K562 (cell line): ENCODE data around the gene TULP3. TPM values are rescaled to one million over a fixed set of nuclear protein-coding genes. Genes with fewer than 3 reads are reported as not detected.

Experiments used
- ATAC-seq: fragments of 200-7000 bp; cut with Tn5 transposase; 3 replicates; pipeline ENCODE4 v1.9.1; 2020; ENCODE audit warnings: moderate library complexity
- BruUV-seq: library from RNA; stranded (reverse); fragments of 400-500 nt; replicated peaks from 2 replicates; lab custom pipeline; 2021; lab: Mats Ljungman, UMichigan
- CTCF ChIA-PET: fragments of 300-600 bp; formaldehyde crosslinking; extraction: SDS; loops from one replicate; lab custom pipeline; 2021; ENCODE audit warnings: low intra/inter-chr PET ratio; lab: Yijun Ruan, JAX
- POLR2A ChIA-PET: fragments of 300-600, 350-650 bp; sonication (Branson Sonifier 250); formaldehyde crosslinking; extraction: SDS; loops from one replicate; lab custom pipeline; 2021; ENCODE audit warnings: antibody characterized with exemption, inconsistent platforms; lab: Yijun Ruan, JAX
- DNase-seq, 4 experiments: peaks; one replicate each; pipeline versions ENCODE4 v3.0.0 to v3.0.0-alpha.2; 2011 to 2018; ENCODE audit warnings: low spot score in 3 of 4, mixed read lengths in 3 of 4; ENCODE audit errors: extremely low read depth in 1 of 4
- FAIRE-seq: peaks from 2 replicates; lab custom pipeline; 2011; peaks lifted over from hg19 to GRCh38; lab: Jason Lieb, UNC
- H2AFZ ChIP-seq: 2 replicates; pipeline ENCODE4 v1.6.0; 2011; ENCODE audit warnings: low read depth, low read length, control low read depth, inconsistent platforms
- H3K27ac ChIP-seq: fragments of 200-600 bp; 3 replicates; pipeline ENCODE4 v1.8.0; 2011; ENCODE audit warnings: low read depth, mild to moderate bottlenecking, control low read depth, inconsistent platforms, low read length, moderate library complexity, mixed read lengths; ENCODE audit errors: extremely low read depth
- H3K27me3 ChIP-seq, 2 experiments: fragments of 300-600 bp in 1 of 2; 2 replicates in 1 of 2; 3 replicates in 1 of 2; pipeline versions ENCODE4 v1.6.0 to v1.8.0; 2011; ENCODE audit warnings: inconsistent platforms in 2 of 2, low read length in 2 of 2, mild to moderate bottlenecking in 1 of 2, mixed read lengths in 1 of 2, moderate library complexity in 1 of 2; ENCODE audit not compliant: control insufficient read depth in 2 of 2, insufficient read depth in 2 of 2
- H3K36me3 ChIP-seq: fragments of 300-600 bp; 3 replicates; pipeline ENCODE4 v1.8.0; 2011; ENCODE audit warnings: mild to moderate bottlenecking, low read length, inconsistent platforms; ENCODE audit not compliant: control insufficient read depth, insufficient read depth
- H3K4me1 ChIP-seq, 2 experiments: fragments of 200-600 bp in 1 of 2; replicated peaks in 1 of 2; 2 replicates in 1 of 2; 3 replicates in 1 of 2; pipeline versions ENCODE4 v1.5.1 to v1.8.0; 2011; ENCODE audit warnings: inconsistent platforms in 2 of 2, low read length in 2 of 2, mild to moderate bottlenecking in 1 of 2, mixed read lengths in 1 of 2, moderate library complexity in 1 of 2; ENCODE audit not compliant: control insufficient read depth in 2 of 2, insufficient read depth in 2 of 2
- H3K4me2 ChIP-seq: 2 replicates; pipeline ENCODE4 v1.6.1; 2011; ENCODE audit warnings: low read length, control low read depth, inconsistent platforms, mixed read lengths; ENCODE audit not compliant: insufficient read depth
- H3K4me3 ChIP-seq: fragments of 200-600 bp; sonication (generic), shearing (Covaris generic); 2 replicates; pipeline ENCODE4 v1.5.1; 2016; ENCODE audit warnings: control low read depth, inconsistent platforms
- H3K79me2 ChIP-seq: fragments of 200-600 bp; 3 replicates; pipeline ENCODE4 v1.8.0; 2011; ENCODE audit warnings: low read length, inconsistent platforms; ENCODE audit not compliant: control insufficient read depth, insufficient read depth
- H3K9ac ChIP-seq, 2 experiments: 2 replicates each; pipeline versions ENCODE4 v1.6.0 to v1.6.1; 2011; ENCODE audit warnings: low read depth in 2 of 2, low read length in 2 of 2, control low read depth in 1 of 2, inconsistent platforms in 1 of 2, mild to moderate bottlenecking in 1 of 2, mixed read lengths in 1 of 2; ENCODE audit not compliant: insufficient read depth in 1 of 2
- H3K9me1 ChIP-seq: one replicate; pipeline ENCODE4 v1.6.0; 2011; ENCODE audit warnings: inconsistent platforms, mild to moderate bottlenecking, low read length, moderate library complexity; ENCODE audit not compliant: control insufficient read depth, insufficient read depth
- H3K9me3 ChIP-seq: replicated peaks from 2 replicates; pipeline ENCODE4 v1.5.1; 2011; ENCODE audit warnings: low read depth, low read length, inconsistent platforms; ENCODE audit not compliant: control insufficient read depth, insufficient read depth
- H4K20me1 ChIP-seq: replicated peaks from 2 replicates; pipeline ENCODE4 v1.6.1; 2011; ENCODE audit warnings: low read length, inconsistent platforms, mixed read lengths; ENCODE audit not compliant: control insufficient read depth, insufficient read depth
- NKRF ChIP-seq: fragments of 450-650 bp; IDR thresholded peaks from 2 replicates; pipeline ENCODE4 v1.6.1; 2016; ENCODE audit warnings: borderline replicate concordance
- RBM25 ChIP-seq: fragments of 200-400 bp; formaldehyde crosslinking; IDR thresholded peaks from 2 replicates; pipeline ENCODE4 v1.6.1; 2018; ENCODE audit warnings: low read length, low read depth, moderate library complexity; ENCODE audit not compliant: severe bottlenecking
- TAF7 ChIP-seq: fragments of 450-650 bp; IDR thresholded peaks from 2 replicates; pipeline ENCODE4 v1.6.1; 2016; ENCODE audit warnings: missing genetic modification characterization, missing compliant biosample characterization
- TFE3 ChIP-seq: fragments of 450-650 bp; formaldehyde crosslinking; IDR thresholded peaks from 2 replicates; pipeline ENCODE4 v1.4.0; 2020; ENCODE audit warnings: mild to moderate bottlenecking, mixed read lengths
- THRB ChIP-seq: fragments of 450-650 bp; formaldehyde crosslinking; conservative IDR thresholded peaks from 2 replicates; pipeline ENCODE4 v1.4.0; 2022; ENCODE audit warnings: mild to moderate bottlenecking, missing genetic modification characterization
- ZKSCAN8 ChIP-seq: fragments of 200-800 bp; sonication (Bioruptor generic); IDR thresholded peaks from 2 replicates; pipeline ENCODE4 v1.6.1; 2016; ENCODE audit warnings: missing genetic modification characterization, missing compliant biosample characterization
- ZNF436 ChIP-seq: fragments of 250-450, 450-650 bp; sonication (Bioruptor Pico); formaldehyde crosslinking; IDR thresholded peaks from 2 replicates; pipeline ENCODE4 v1.7.0; 2020; ENCODE audit warnings: mild to moderate bottlenecking
- WGBS: fragments of 100-300 bp; shearing (Covaris generic); methylation state at CpG from one replicate; pipeline ENCODE4 v1.1.6; 2016; ENCODE audit warnings: low coverage, mixed read lengths; ENCODE audit not compliant: insufficient coverage; ENCODE audit errors: missing lambda C conversion rate; 5-methylcytosine and 5-hydroxymethylcytosine counted together
- in situ Hi-C: fragments of 300-500 bp; cut with MboI; formaldehyde crosslinking; loops from 4 replicates; pipeline ENCODE4 v1.15.0; 2018; ENCODE audit warnings: inconsistent platforms, mixed read lengths
- intact Hi-C: fragments of 100-400 bp; cut with micrococcal nuclease; formaldehyde crosslinking; loops from 2 replicates; pipeline ENCODE4 v1.14.2; 2022
- polyA plus RNA-seq, 8 experiments: library from polyadenylated mRNA; depleted of rRNA in 4 of 8; stranded (reverse) in 5 of 8; unstranded in 3 of 8; fragments of >200 nt; fragmentation: Nextera tagmentation in 2 of 8; fragmentation: Illumina TruSeq in 1 of 8; extraction: Ambion mirVana in 2 of 8; extraction: Trizol in 1 of 8; gene quantifications; 2 replicates each; pipeline versions ENCODE4 v1.2.1 to v1.2.3, GENCODE V29; 2011 to 2014; ENCODE audit warnings: inconsistent platforms in 1 of 8, missing spikeins in 1 of 8
- total RNA-seq, 7 experiments: library from RNA; depleted of rRNA in 6 of 7; stranded (reverse); fragments of >200 nt in 6 of 7; fragmentation: Illumina TruSeq in 2 of 7; extraction: Trizol in 2 of 7; gene quantifications; 2 replicates each; pipeline versions ENCODE4 v1.2.1 to v1.2.3, GENCODE V29; 2011 to 2021; ENCODE audit warnings: low replicate concordance in 1 of 7
- TF ChIP-seq, protein P1 (sequence below): fragments of 250-450 bp; sonication (Bioruptor Pico); IDR thresholded peaks from 2 replicates; pipeline ENCODE4 v1.8.0; 2022; ENCODE audit warnings: moderate library complexity, mild to moderate bottlenecking, inconsistent platforms

TULP3 gene
- total and polyA plus RNA-seq, 9 of the 15 experiments (the other 6 are each of a cell fraction or from before 2014, with no cell fraction given) = 3.6 to 13.3 (median 7.3) TPM

DNA sequence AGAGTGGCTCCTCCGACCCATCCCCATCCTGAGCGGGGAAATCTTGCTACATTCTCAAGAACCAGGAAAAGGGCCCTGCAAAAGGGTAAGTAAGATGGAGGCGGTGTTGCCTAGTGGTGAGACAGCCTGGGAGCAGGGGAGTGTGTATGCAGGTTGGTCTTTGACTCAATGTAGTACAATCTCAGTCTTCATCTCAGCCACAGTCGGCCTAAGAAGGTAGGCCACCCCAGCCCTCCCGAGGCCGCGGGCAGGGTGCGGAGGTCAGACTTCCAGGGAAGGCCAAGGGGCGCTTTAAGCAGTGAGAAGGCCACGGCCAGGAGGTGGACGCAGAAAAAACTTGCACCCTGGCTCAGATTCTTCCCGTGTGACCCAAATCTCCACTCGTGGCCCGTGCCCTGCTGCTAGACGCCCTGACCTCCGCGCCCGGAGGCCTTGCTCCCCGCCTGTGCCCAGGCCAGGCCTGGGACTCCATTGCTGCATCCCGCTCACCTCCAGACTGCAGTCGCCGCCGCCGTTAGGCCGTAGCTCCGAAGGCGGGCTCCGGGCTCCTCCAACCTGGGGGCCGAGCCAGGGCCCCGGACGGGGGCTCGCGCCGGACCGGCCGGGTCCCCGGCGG is 14.2 kb upstream of the TULP3 start (continued):
- TF ChIP-seq ZNF436 (CRISPR knock-in tag) (no peak), THRB (no peak), ZKSCAN8 (CRISPR knock-in tag) (no peak; the same call in 1 of the 2 replicates)
- TF ChIP-seq, protein P1, sequence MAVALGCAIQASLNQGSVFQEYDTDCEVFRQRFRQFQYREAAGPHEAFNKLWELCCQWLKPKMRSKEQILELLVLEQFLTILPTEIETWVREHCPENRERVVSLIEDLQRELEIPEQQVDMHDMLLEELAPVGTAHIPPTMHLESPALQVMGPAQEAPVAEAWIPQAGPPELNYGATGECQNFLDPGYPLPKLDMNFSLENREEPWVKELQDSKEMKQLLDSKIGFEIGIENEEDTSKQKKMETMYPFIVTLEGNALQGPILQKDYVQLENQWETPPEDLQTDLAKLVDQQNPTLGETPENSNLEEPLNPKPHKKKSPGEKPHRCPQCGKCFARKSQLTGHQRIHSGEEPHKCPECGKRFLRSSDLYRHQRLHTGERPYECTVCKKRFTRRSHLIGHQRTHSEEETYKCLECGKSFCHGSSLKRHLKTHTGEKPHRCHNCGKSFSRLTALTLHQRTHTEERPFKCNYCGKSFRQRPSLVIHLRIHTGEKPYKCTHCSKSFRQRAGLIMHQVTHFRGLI (CRISPR knock-in tag) = no peak

GRCh38 chr12:2877047-2877952 is 13.4 kb upstream of the TULP3 start, which contains the start of the genes FOXM1 and RHNO1:
Gene FOXM1 (minus strand): TSS chr12:2877174. CDS start chr12:2874478, 2,696 bp downstream.
Gene RHNO1 (plus strand): TSS chr12:2877223. CDS start chr12:2885367, 8,144 bp downstream.
- FAIRE-seq (peak; percentile 56), DNase-seq (peak; percentile 84 to 88 (median 85)), ATAC-seq (peak; percentile 89)
- Histone ChIP-seq H3K9me3 (no peaks in the 10 kb centered on the region), H4K20me1 (no peaks in the 10 kb centered on the region), H2AFZ (peak within 1 kb of the TSS; percentile 82), H3K79me2 (peaks cover 60% of the 10 kb centered on the region), H3K36me3 (peaks cover 20% of the 10 kb centered on the region; the same call in 1 of the 3 replicates), H3K27me3 (no peaks in the 10 kb centered on the region), H3K4me2 (peak within 1 kb of the TSS; percentile 86), H3K4me1 (peaks cover 7 to 12% of the 10 kb centered on the region in 2 experiments; a peak in 4 of 5 replicates), H3K4me3 (peak within 1 kb of the TSS; percentile 92), H3K9me1 (no peaks in the 10 kb centered on the region), H3K27ac (peak within 1 kb of the TSS; percentile 85), H3K9ac (peak within 1 kb of the TSS; percentile 83 to 99)
- 0% methylated on average over 19 of the region's 70 CpGs for WGBS
- TSS peak; percentile 81 for BruUV-seq
- intact Hi-C loops = no loop called here
- ChIA-PET CTCF (no interaction called here), POLR2A (interaction anchor here (0.6 to 1.1 kb wide), 7 partner anchors 11 to 96 kb away, joined by 3 to 6 read pairs (median 4); partner anchors contain the start of gene TULP3)
- in situ Hi-C loops = loop anchor here (10.0 kb wide), 1 partner anchor 158 kb away; no protein-coding TSS in a partner anchor
- TF ChIP-seq TAF7 (tag) (0 out of 2 replicates have a peak, but pooled peaks have one; percentile 13), RBM25 (peak; percentile 12), TFE3 (CRISPR knock-in tag) (peak; percentile 99), NKRF (peak; percentile 74; the same call in 1 of the 2 replicates)
